GM23338 (cell line): ENCODE measurements around the gene TMX2. TPM values are rescaled to one million over a fixed set of nuclear protein-coding genes. Genes with fewer than 3 reads are reported as not detected.

Experiments used
- ATAC-seq: fragments of 200-7000 bp; cut with Tn5 transposase; 3 replicates; pipeline ENCODE4 v1.9.1; 2020
- DNase-seq: peaks from one replicate; pipeline ENCODE4 v3.0.0-alpha.2; 2015; ENCODE audit warnings: low spot score
- H2AFZ ChIP-seq: fragments of 200-600 bp; sonication (generic); 2 replicates; pipeline ENCODE4 v1.8.0; 2016; ENCODE audit warnings: antibody characterized with exemption, mild to moderate bottlenecking, moderate library complexity
- H3F3A ChIP-seq: fragments of 200-600 bp; sonication (generic); replicated peaks from 2 replicates; pipeline ENCODE4 v1.8.0; 2017; ENCODE audit warnings: antibody characterized with exemption, mixed run types, low read depth
- H3K27ac ChIP-seq: fragments of 200-600 bp; sonication (generic); 2 replicates; pipeline ENCODE4 v1.6.1; 2016; ENCODE audit warnings: low read depth
- H3K27me3 ChIP-seq: fragments of 200-600 bp; sonication (generic); 2 replicates; pipeline ENCODE4 v1.8.0; 2016; ENCODE audit warnings: mild to moderate bottlenecking, mixed run types, moderate library complexity; ENCODE audit not compliant: insufficient read depth
- H3K36me3 ChIP-seq: fragments of 200-600 bp; sonication (generic); 2 replicates; pipeline ENCODE4 v1.8.0; 2016; ENCODE audit warnings: mild to moderate bottlenecking; ENCODE audit not compliant: insufficient read depth
- H3K4me1 ChIP-seq: fragments of 200-600 bp; sonication (generic); 2 replicates; pipeline ENCODE4 v1.8.0; 2016; ENCODE audit warnings: mild to moderate bottlenecking, moderate library complexity; ENCODE audit not compliant: insufficient read depth
- H3K4me2 ChIP-seq: fragments of 200-600 bp; sonication (generic); 2 replicates; pipeline ENCODE4 v1.7.1; 2017; ENCODE audit warnings: mixed run types
- H3K4me3 ChIP-seq: fragments of 200-600 bp; sonication (generic); 2 replicates; pipeline ENCODE4 v1.6.1; 2016; ENCODE audit warnings: mixed run types
- H3K79me2 ChIP-seq: fragments of 200-600 bp; sonication (generic); replicated peaks from 2 replicates; pipeline ENCODE4 v1.8.0; 2017; ENCODE audit warnings: mild to moderate bottlenecking; ENCODE audit not compliant: insufficient read depth
- H3K9me2 ChIP-seq: fragments of 200-600 bp; sonication (generic); 2 replicates; pipeline ENCODE4 v1.8.0; 2017; ENCODE audit not compliant: insufficient read depth
- H4K20me1 ChIP-seq: fragments of 200-600 bp; sonication (generic); replicated peaks from 2 replicates; pipeline ENCODE4 v1.8.0; 2017; ENCODE audit warnings: mild to moderate bottlenecking; ENCODE audit not compliant: insufficient read depth
- H3K27ac Mint-ChIP-seq: 2 replicates; pipeline ENCODE4 v1.8.0; 2020; ENCODE audit warnings: inconsistent platforms, mild to moderate bottlenecking, moderate library complexity, mixed read lengths
- H3K27me3 Mint-ChIP-seq: 3 replicates; pipeline ENCODE4 v1.8.0; 2022; ENCODE audit warnings: low read depth, mild to moderate bottlenecking, moderate library complexity, mixed read lengths, inconsistent platforms; ENCODE audit not compliant: insufficient read depth, poor library complexity
- H3K36me3 Mint-ChIP-seq: 3 replicates; pipeline ENCODE4 v1.8.0; 2021; ENCODE audit warnings: low read depth, mild to moderate bottlenecking, inconsistent platforms, moderate library complexity, mixed read lengths
- H3K4me1 Mint-ChIP-seq: 3 replicates; pipeline ENCODE4 v1.8.0; 2020; ENCODE audit warnings: mild to moderate bottlenecking, inconsistent platforms, mixed read lengths
- H3K4me3 Mint-ChIP-seq: 3 replicates; pipeline ENCODE4 v1.8.0; 2021; ENCODE audit warnings: moderate library complexity, mild to moderate bottlenecking, inconsistent platforms, mixed read lengths
- H3K9me3 Mint-ChIP-seq: 3 replicates; pipeline ENCODE4 v1.8.0; 2020; ENCODE audit warnings: moderate library complexity, mild to moderate bottlenecking, inconsistent platforms, mixed read lengths
- CREB1 ChIP-seq: fragments of 250-450 bp; sonication (Bioruptor Pico); IDR thresholded peaks from 2 replicates; pipeline ENCODE4 v1.5.0; 2020; ENCODE audit warnings: low read depth, mild to moderate bottlenecking, moderate library complexity
- ETS1 ChIP-seq: IDR thresholded peaks from 2 replicates; pipeline ENCODE4 v1.6.1; 2016; ENCODE audit warnings: antibody characterized with exemption
- EZH2 ChIP-seq: fragments of 200-600 bp; sonication (generic); IDR thresholded peaks from one replicate; pipeline ENCODE4 v1.8.0; 2017; ENCODE audit warnings: antibody characterized with exemption, mild to moderate bottlenecking, low read depth; ENCODE audit not compliant: unreplicated experiment
- EZH2phosphoT487 ChIP-seq: fragments of 200-600 bp; sonication (generic); IDR thresholded peaks from one replicate; pipeline ENCODE4 v1.8.1; 2018; ENCODE audit warnings: antibody characterized with exemption; ENCODE audit not compliant: unreplicated experiment
- JUNB ChIP-seq: IDR thresholded peaks from one replicate; pipeline ENCODE4 v1.6.1; 2016; ENCODE audit warnings: antibody characterized with exemption; ENCODE audit not compliant: unreplicated experiment
- NANOG ChIP-seq: IDR thresholded peaks from 2 replicates; pipeline ENCODE4 v1.6.1; 2016; ENCODE audit warnings: antibody characterized with exemption, borderline replicate concordance
- POLR2AphosphoS5 ChIP-seq: IDR thresholded peaks from 2 replicates; pipeline ENCODE4 v1.6.1; 2016; ENCODE audit warnings: antibody characterized with exemption, low read depth
- REST ChIP-seq: IDR thresholded peaks from one replicate; pipeline ENCODE4 v1.6.1; 2018; ENCODE audit warnings: antibody characterized with exemption; ENCODE audit not compliant: unreplicated experiment
- STAT1 ChIP-seq: IDR thresholded peaks from one replicate; pipeline ENCODE4 v1.6.1; 2016; ENCODE audit warnings: antibody characterized with exemption; ENCODE audit not compliant: unreplicated experiment
- ZNF114 ChIP-seq: fragments of 250-450 bp; sonication (Bioruptor Pico); IDR thresholded peaks from 2 replicates; pipeline ENCODE4 v1.5.0; 2020; ENCODE audit warnings: mild to moderate bottlenecking, moderate library complexity
- ZNF331 ChIP-seq: fragments of 250-450 bp; sonication (Bioruptor Pico); IDR thresholded peaks from 2 replicates; pipeline ENCODE4 v1.5.0; 2020; ENCODE audit warnings: low read depth, mild to moderate bottlenecking, moderate library complexity
- ZNF462 ChIP-seq: fragments of 250-450 bp; sonication (Bioruptor Pico); IDR thresholded peaks from 2 replicates; pipeline ENCODE4 v1.5.0; 2020; ENCODE audit warnings: mild to moderate bottlenecking, moderate library complexity
- polyA plus RNA-seq: library from polyadenylated mRNA; unstranded; fragments of >200 nt; fragmentation: Nextera tagmentation; extraction: Ambion mirVana; gene quantifications from 2 replicates; pipeline ENCODE4 v1.2.1, GENCODE V29; 2016
- total RNA-seq: library from RNA; depleted of rRNA; stranded (reverse); fragments of >200 nt; shearing (Covaris generic); gene quantifications from 2 replicates; pipeline ENCODE4 v1.2.3, GENCODE V29; 2014

TMX2 gene
- total and polyA plus RNA-seq, 2 experiments from 2014 or later = 59.2 to 69.3 TPM

- Histone ChIP-seq H3K4me1 (peaks cover 17% of the 10 kb centered on the region), H3K27ac (no peak overlapping the region; the same call in 1 of the 2 replicates), H3K4me2 (peak overlapping the region; percentile 82), H3K79me2 (peaks cover 72% of the 10 kb centered on the region), H4K20me1 (peaks cover 20% of the 10 kb centered on the region), H3K9me2 (no peaks in the 10 kb centered on the region), H3K36me3 (no peaks in the 10 kb centered on the region), H3K27me3 (no peaks in the 10 kb centered on the region), H3F3A (no peaks in the 10 kb centered on the region), H3K4me3 (peak overlapping the region; percentile 62), H2AFZ (no peak overlapping the region)
- peak overlapping the region; percentile 98 for H3K4me3 Mint-ChIP-seq
- no peak for TF ChIP-seq REST
- TF ChIP-seq ZNF114 (CRISPR knock-in tag) = 0 out of 2 replicates have a peak, but pooled peaks have one; percentile 38
- peaks cover 26% of the 10 kb centered on the region for H3K4me1 Mint-ChIP-seq
- peaks cover 13% of the 10 kb centered on the region; the same call in 2 of the 3 replicates for H3K36me3 Mint-ChIP-seq
- no peaks in the 10 kb centered on the region for H3K9me3 Mint-ChIP-seq
- DNase-seq (no peak), ATAC-seq (no peak)
- peak overlapping the region; percentile 90 for H3K27ac Mint-ChIP-seq
- peaks cover 3% of the 10 kb centered on the region for H3K27me3 Mint-ChIP-seq
Measured at GRCh38 chr11:57764021-57764420, 51.6 kb downstream of the TMX2 start.

- DNase-seq (no peak), ATAC-seq (no peak)
- H3K9me2 ChIP-seq = no peaks in the 10 kb centered on the region
- Mint-ChIP-seq H3K4me3 (peak overlapping the region; percentile 98), H3K4me1 (peaks cover 29% of the 10 kb centered on the region), H3K36me3 (peaks cover 16% of the 10 kb centered on the region), H3K27ac (peak overlapping the region; percentile 81; the same call in 1 of the 2 replicates), H3K9me3 (no peaks in the 10 kb centered on the region), H3K27me3 (peaks cover 4% of the 10 kb centered on the region)
- peaks cover 20% of the 10 kb centered on the region for H4K20me1 ChIP-seq
- no peaks in the 10 kb centered on the region for H3F3A ChIP-seq
- H3K4me3 ChIP-seq = peak overlapping the region; percentile 62
- no peaks in the 10 kb centered on the region for H3K27me3 ChIP-seq
- no peak overlapping the region for H2AFZ ChIP-seq
- peak overlapping the region; percentile 82 for H3K4me2 ChIP-seq
- H3K4me1 ChIP-seq = peaks cover 17% of the 10 kb centered on the region
- H3K36me3 ChIP-seq = no peaks in the 10 kb centered on the region
- no peak overlapping the region for H3K27ac ChIP-seq
- peaks cover 78% of the 10 kb centered on the region for H3K79me2 ChIP-seq
- TF ChIP-seq STAT1 (no peak), JUNB (no peak), NANOG (no peak), EZH2phosphoT487 (no peak), ZNF331 (CRISPR knock-in tag) (no peak), ZNF114 (CRISPR knock-in tag) (no peak), ZNF462 (CRISPR knock-in tag) (no peak), EZH2 (no peak), ETS1 (no peak), POLR2AphosphoS5 (no peak), CREB1 (CRISPR knock-in tag) (no peak)
Measured at GRCh38 chr11:57764566-57764965, 52.2 kb downstream of the TMX2 start.
